Measurements from ENCODE around the gene HOXA11.

HOXA11 gene

GRCh38 chr7:27175626-27176523, 9.2 kb downstream of the HOXA11 start:
- no peak for TF ChIP-seq CTCF (conservative IDR thresholded peaks at IDR 0.05; ENCODE audit: low read depth, low read length)
- no peaks in the 10 kb centered on the region for H3K79me2 ChIP-seq (ENCODE audit: insufficient read depth, low read depth)
- no peak overlapping the region for H3K27ac ChIP-seq
- H3K4me3 ChIP-seq (IDR thresholded peaks at IDR 0.05; ENCODE audit: insufficient read depth, low read depth, low read length): no peak overlapping the region
- no peaks in the 10 kb centered on the region for H4K20me1 ChIP-seq (ENCODE audit: insufficient read depth)
- H3K36me3 ChIP-seq (ENCODE audit: insufficient read depth): no peaks in the 10 kb centered on the region
- H3K4me1 ChIP-seq (ENCODE audit: low read depth, poor library complexity, severe bottlenecking): peaks cover 16% of the 10 kb centered on the region
- H2AFZ ChIP-seq (ENCODE audit: low read depth): no peak overlapping the region
- no peak overlapping the region for H3K9ac ChIP-seq
- H3K27me3 ChIP-seq (ENCODE audit: insufficient read depth, low read depth): peaks cover 11% of the 10 kb centered on the region; the same call in 1 of the 2 replicates
- H3K4me2 ChIP-seq: no peak overlapping the region

GRCh38 chr7:27174874-27175625, 10.0 kb downstream of the HOXA11 start:
- Histone ChIP-seq H3K27me3 (ENCODE audit: insufficient read depth, low read depth) (peaks cover 15% of the 10 kb centered on the region; the same call in 1 of the 2 replicates), H3K9ac (no peak overlapping the region), H3K4me2 (no peak overlapping the region), H4K20me1 (ENCODE audit: insufficient read depth) (no peaks in the 10 kb centered on the region), H3K27ac (no peak overlapping the region), H3K4me3 (IDR thresholded peaks at IDR 0.05; ENCODE audit: insufficient read depth, low read depth, low read length) (no peak overlapping the region), H3K36me3 (ENCODE audit: insufficient read depth) (no peaks in the 10 kb centered on the region), H3K4me1 (ENCODE audit: low read depth, poor library complexity, severe bottlenecking) (peaks cover 17% of the 10 kb centered on the region), H3K79me2 (ENCODE audit: insufficient read depth, low read depth) (no peaks in the 10 kb centered on the region), H2AFZ (ENCODE audit: low read depth) (no peak overlapping the region)
- TF ChIP-seq CTCF (conservative IDR thresholded peaks at IDR 0.05; ENCODE audit: low read depth, low read length): no peak

- Histone ChIP-seq H3K4me2 (peak within 1 kb of the TSS; percentile 70), H4K20me1 (ENCODE audit: insufficient read depth) (no peaks in the 10 kb centered on the region), H3K79me2 (ENCODE audit: insufficient read depth, low read depth) (no peaks in the 10 kb centered on the region), H2AFZ (ENCODE audit: low read depth) (peak within 1 kb of the TSS; percentile 81), H3K4me1 (ENCODE audit: low read depth, poor library complexity, severe bottlenecking) (peaks cover 17% of the 10 kb centered on the region), H3K4me3 (IDR thresholded peaks at IDR 0.05; ENCODE audit: insufficient read depth, low read depth, low read length) (no peak within 1 kb of the TSS), H3K36me3 (ENCODE audit: insufficient read depth) (no peaks in the 10 kb centered on the region), H3K27ac (peak within 1 kb of the TSS; percentile 80), H3K9ac (peak within 1 kb of the TSS; percentile 88), H3K27me3 (ENCODE audit: insufficient read depth, low read depth) (peaks cover 15% of the 10 kb centered on the region; the same call in 1 of the 2 replicates)
- TF ChIP-seq CTCF (conservative IDR thresholded peaks at IDR 0.05; ENCODE audit: low read depth, low read length): no peak
Measured at GRCh38 chr7:27173956-27174873, 10.8 kb downstream of the HOXA11 start, which contains the start of gene HOXA10. TSS of gene HOXA10 (minus strand) at chr7:27174320. CDS start at chr7:27174306, 14 bp downstream.

GRCh38 chr7:27173511-27173955, 11.5 kb downstream of the HOXA11 start:
- peaks cover 15% of the 10 kb centered on the region; the same call in 1 of the 2 replicates for H3K27me3 ChIP-seq (ENCODE audit: insufficient read depth, low read depth)
- H3K36me3 ChIP-seq (ENCODE audit: insufficient read depth): no peaks in the 10 kb centered on the region
- H3K79me2 ChIP-seq (ENCODE audit: insufficient read depth, low read depth): no peaks in the 10 kb centered on the region
- H3K4me3 ChIP-seq (IDR thresholded peaks at IDR 0.05; ENCODE audit: insufficient read depth, low read depth, low read length): no peak overlapping the region
- peak overlapping the region; percentile 70 for H3K4me2 ChIP-seq
- peak overlapping the region; percentile 80 for H3K27ac ChIP-seq
- peak overlapping the region; percentile 81 for H2AFZ ChIP-seq (ENCODE audit: low read depth)
- no peak for TF ChIP-seq CTCF (conservative IDR thresholded peaks at IDR 0.05; ENCODE audit: low read depth, low read length)
- peak overlapping the region; percentile 88 for H3K9ac ChIP-seq
- H4K20me1 ChIP-seq (ENCODE audit: insufficient read depth): no peaks in the 10 kb centered on the region
- H3K4me1 ChIP-seq (ENCODE audit: low read depth, poor library complexity, severe bottlenecking): peaks cover 17% of the 10 kb centered on the region

Measured in KMS-11 (cell line).